Neural cell (in vitro differentiated cells): ENCODE results near the gene AKAP5.

Experiments
- EP300 ChIP-seq: fragments of 450-650 bp; conservative IDR thresholded peaks from 2 replicates; pipeline ENCODE4 v1.6.1; 2014; ENCODE audit warnings: antibody characterized with exemption, mild to moderate bottlenecking, moderate library complexity; ENCODE audit not compliant: poor library complexity, severe bottlenecking
- POLR2AphosphoS5 ChIP-seq: IDR thresholded peaks from 2 replicates; pipeline ENCODE4 v1.6.1; 2012
- SMC3 ChIP-seq: fragments of 450-650 bp; conservative IDR thresholded peaks from 2 replicates; pipeline ENCODE4 v1.6.1; 2014; ENCODE audit warnings: antibody characterized with exemption, mild to moderate bottlenecking, moderate library complexity; ENCODE audit not compliant: poor library complexity
- TAF1 ChIP-seq: IDR thresholded peaks from 2 replicates; pipeline ENCODE4 v1.6.1; 2012; ENCODE audit warnings: low read depth
- TF ChIP-seq, protein P1 (sequence below): fragments of 450-650 bp; IDR thresholded peaks from 2 replicates; pipeline ENCODE4 v1.5.1; 2014; ENCODE audit warnings: antibody characterized with exemption, mild to moderate bottlenecking, moderate library complexity; ENCODE audit not compliant: poor library complexity, severe bottlenecking

DNA sequence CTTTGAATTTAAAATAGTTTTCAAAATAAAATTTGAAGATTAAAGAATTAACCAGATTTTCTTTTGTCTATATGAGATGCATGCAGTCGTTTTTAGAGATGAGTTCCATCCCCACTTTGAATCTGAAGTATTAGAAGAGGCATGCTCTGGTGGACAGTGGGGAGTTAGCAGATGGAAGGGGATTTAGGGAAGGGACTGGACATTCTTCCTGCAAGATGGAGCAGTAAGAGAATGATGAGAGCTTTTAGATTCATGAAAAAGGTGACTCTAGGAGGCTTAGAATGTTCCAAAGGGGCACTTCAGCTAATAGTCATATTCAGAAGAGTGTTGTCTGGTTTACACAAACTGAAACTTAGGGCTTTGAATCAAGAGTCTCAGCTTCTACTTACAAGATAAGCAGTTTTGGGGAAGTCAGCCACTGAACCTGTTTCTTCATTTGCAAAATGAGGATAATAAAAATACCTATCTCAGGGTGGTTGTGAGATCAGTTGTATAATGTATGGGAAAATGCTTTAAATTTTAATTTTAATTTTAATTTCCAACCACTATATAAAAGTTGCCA is 43.0 kb downstream of the AKAP5 start:
- TF ChIP-seq, protein P1, sequence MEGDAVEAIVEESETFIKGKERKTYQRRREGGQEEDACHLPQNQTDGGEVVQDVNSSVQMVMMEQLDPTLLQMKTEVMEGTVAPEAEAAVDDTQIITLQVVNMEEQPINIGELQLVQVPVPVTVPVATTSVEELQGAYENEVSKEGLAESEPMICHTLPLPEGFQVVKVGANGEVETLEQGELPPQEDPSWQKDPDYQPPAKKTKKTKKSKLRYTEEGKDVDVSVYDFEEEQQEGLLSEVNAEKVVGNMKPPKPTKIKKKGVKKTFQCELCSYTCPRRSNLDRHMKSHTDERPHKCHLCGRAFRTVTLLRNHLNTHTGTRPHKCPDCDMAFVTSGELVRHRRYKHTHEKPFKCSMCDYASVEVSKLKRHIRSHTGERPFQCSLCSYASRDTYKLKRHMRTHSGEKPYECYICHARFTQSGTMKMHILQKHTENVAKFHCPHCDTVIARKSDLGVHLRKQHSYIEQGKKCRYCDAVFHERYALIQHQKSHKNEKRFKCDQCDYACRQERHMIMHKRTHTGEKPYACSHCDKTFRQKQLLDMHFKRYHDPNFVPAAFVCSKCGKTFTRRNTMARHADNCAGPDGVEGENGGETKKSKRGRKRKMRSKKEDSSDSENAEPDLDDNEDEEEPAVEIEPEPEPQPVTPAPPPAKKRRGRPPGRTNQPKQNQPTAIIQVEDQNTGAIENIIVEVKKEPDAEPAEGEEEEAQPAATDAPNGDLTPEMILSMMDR: no peak
- TF ChIP-seq POLR2AphosphoS5: no peak
- TF ChIP-seq EP300: no peak
- no peak for TF ChIP-seq TAF1
- no peak for TF ChIP-seq SMC3
